NOMO-1 (cell line): Measurements from ENCODE around the gene AKAP8L.

Source experiments
- DNase-seq, 2 experiments: peaks; one replicate each; lab custom pipeline; 2025; ENCODE audit not compliant: unreplicated experiment in 2 of 2; lab: John Stamatoyannopoulos, UW

The AKAP8L gene

GRCh38 chr19:15449620-15450527, 31.1 kb upstream of the AKAP8L start, which contains the start of gene WIZ:
TSS of gene WIZ (minus strand) at chr19:15449956. CDS start at chr19:15448307, 1,649 bp downstream.
- DNase-seq, result peak; percentile 39 to 54

- no peak for DNase-seq
Observed at GRCh38 chr19:15448778-15449619, 30.2 kb upstream of the AKAP8L start.

- no peak for DNase-seq
Observed at GRCh38 chr19:15448044-15448777, 29.4 kb upstream of the AKAP8L start.

GRCh38 chr19:15447057-15447456, 28.3 kb upstream of the AKAP8L start:
- no peak for DNase-seq

GRCh38 chr19:15445807-15446376, 27.1 kb upstream of the AKAP8L start:
- no peak for DNase-seq

GRCh38 chr19:15445227-15445605, 26.4 kb upstream of the AKAP8L start:
- DNase-seq, result no peak

- DNase-seq, result no peak
Observed at GRCh38 chr19:15444505-15445226, 25.9 kb upstream of the AKAP8L start.

GRCh38 chr19:15443838-15444237, 25.1 kb upstream of the AKAP8L start:
- DNase-seq, result no peak

- DNase-seq, result no peak
Observed at GRCh38 chr19:15443325-15443724, 24.5 kb upstream of the AKAP8L start.

GRCh38 chr19:15442142-15442920, 23.5 kb upstream of the AKAP8L start:
- no peak for DNase-seq

GRCh38 chr19:15441317-15441716, 22.5 kb upstream of the AKAP8L start:
- no peak for DNase-seq

- DNase-seq, result no peak
Observed at GRCh38 chr19:15439821-15440641, 21.2 kb upstream of the AKAP8L start.

GRCh38 chr19:15439078-15439799, 20.5 kb upstream of the AKAP8L start:
- DNase-seq, result no peak

- no peak for DNase-seq
Observed at GRCh38 chr19:15438577-15438976, 19.8 kb upstream of the AKAP8L start.

- DNase-seq, result no peak
Observed at GRCh38 chr19:15438124-15438496, 19.3 kb upstream of the AKAP8L start.

GRCh38 chr19:15437355-15438123, 18.8 kb upstream of the AKAP8L start:
- no peak for DNase-seq

- DNase-seq, result no peak
Observed at GRCh38 chr19:15436826-15437110, 18.0 kb upstream of the AKAP8L start.
